Psoas muscle (tissue), 8 donors: Measurements from ENCODE around the gene C1QTNF3. TPM values are rescaled to one million over a fixed set of nuclear protein-coding genes. Genes with fewer than 3 reads are reported as not detected.
"Not testable (repeated sequence)": the region's sequence is repeated elsewhere in the genome, so short reads cannot be mapped to it uniquely, and the experiment has no call there.

Source experiments
- ATAC-seq, 4 donors: fragments of 200-7000 bp; cut with Tn5 transposase; one replicate each; pipeline ENCODE4 v1.9.1; 2020; ENCODE audit warnings: moderate library complexity in 3 of 4, mild to moderate bottlenecking in 2 of 4
- DNase-seq, 2 donors: peaks; one replicate each; pipeline ENCODE4 v3.0.0-alpha.2; 2020
- H3K27ac ChIP-seq: fragments of 200-600 bp; one replicate; pipeline ENCODE4 v1.8.0; 2022
- H3K27me3 ChIP-seq, 3 donors: fragments of 200-600 bp in 1 of 3; one replicate each; pipeline versions ENCODE4 v1.6.1 to v1.8.0; 2013 to 2022; ENCODE audit warnings: low read length in 2 of 3, mild to moderate bottlenecking in 2 of 3, moderate library complexity in 1 of 3; ENCODE audit not compliant: insufficient read depth in 3 of 3
- H3K36me3 ChIP-seq, 2 donors: fragments of 200-600 bp in 1 of 2; one replicate each; pipeline versions ENCODE4 v1.6.1 to v1.8.0; 2013 to 2022; ENCODE audit warnings: low read depth in 1 of 2, mild to moderate bottlenecking in 1 of 2, moderate library complexity in 1 of 2; ENCODE audit not compliant: insufficient read depth in 1 of 2
- H3K4me1 ChIP-seq: fragments of 200-600 bp; one replicate; pipeline ENCODE4 v1.8.0; 2022
- H3K4me3 ChIP-seq: fragments of 200-600 bp; one replicate; pipeline ENCODE4 v1.8.0; 2022; ENCODE audit warnings: mild to moderate bottlenecking
- H3K9me3 ChIP-seq: fragments of 200-600 bp; one replicate; pipeline ENCODE4 v1.8.0; 2022
- WGBS, 3 donors: extraction: QIAGEN DNeasy Blood & Tissue Kit; methylation state at CpG; one replicate each; pipeline versions ENCODE4 v1.1.6 to v1.1.7; 2013; 5-methylcytosine and 5-hydroxymethylcytosine counted together
- intact Hi-C, 2 donors: fragments of 100-400 bp; cut with DNase I; formaldehyde crosslinking; loops; one replicate each; pipeline versions ENCODE4 v1.11.0 to v1.14.2; 2022
- long read RNA-seq, 2 donors: library from polyadenylated mRNA; unstranded; transcript quantifications; one replicate each; pipeline ENCODE4 v2.0.0, GENCODE V29; 2021
- polyA plus RNA-seq, 3 donors: library from polyadenylated mRNA; stranded (reverse); fragments of 200-250 nt; gene quantifications; one replicate each; pipeline ENCODE4 v1.2.3, GENCODE V29; 2013
- total RNA-seq, 4 donors: library from RNA; stranded (reverse); fragmentation: NEBNext Ultra II Directional in 2 of 4; extraction: Animal tissue kit (Norgen Biotek cat#: 25700) in 2 of 4; gene quantifications; one replicate each; pipeline versions ENCODE4 v1.2.1 to v1.2.4, GENCODE V29; 2021 to 2023
- TF ChIP-seq, protein P1 (sequence below): fragments of 200-600 bp; IDR thresholded peaks from one replicate; pipeline ENCODE4 v1.8.0; 2022; ENCODE audit warnings: antibody characterized with exemption
- donor health status: healthy with polysubstance abuse.
- donor health status: DM: no; HTN: no; CAD: no; lungs with moderate emphysema.
- donor health status: Bipolar disorder and iron deficiency.
- donor health status: healthy.
- donor health status: DM: yes; HTN: yes; CAD: no.
- donor health status: DM: no; HTN: no; CAD: no.
- donor health status: DM: no; HTN: no; CAD: no.
- donor health status: DM: yes; HTN: yes; CAD: no.

C1QTNF3 gene
- total RNA-seq (1 to 10 TPM in 2 of 4 donors, under 1 TPM in 1, not detected in 1; 0.62 to 5.9 (median 1.6) TPM), polyA plus RNA-seq (under 1 TPM; 0.31 to 0.49 (median 0.38) TPM)
- long read RNA-seq, donor 1 = 0 reads
- long read RNA-seq, donor 2, partial matches to known transcripts = 0 of 1 reads
- long read RNA-seq, donor 2, other reads (novel, unspliced or antisense) = 0 of 1 reads

- TF ChIP-seq, protein P1, sequence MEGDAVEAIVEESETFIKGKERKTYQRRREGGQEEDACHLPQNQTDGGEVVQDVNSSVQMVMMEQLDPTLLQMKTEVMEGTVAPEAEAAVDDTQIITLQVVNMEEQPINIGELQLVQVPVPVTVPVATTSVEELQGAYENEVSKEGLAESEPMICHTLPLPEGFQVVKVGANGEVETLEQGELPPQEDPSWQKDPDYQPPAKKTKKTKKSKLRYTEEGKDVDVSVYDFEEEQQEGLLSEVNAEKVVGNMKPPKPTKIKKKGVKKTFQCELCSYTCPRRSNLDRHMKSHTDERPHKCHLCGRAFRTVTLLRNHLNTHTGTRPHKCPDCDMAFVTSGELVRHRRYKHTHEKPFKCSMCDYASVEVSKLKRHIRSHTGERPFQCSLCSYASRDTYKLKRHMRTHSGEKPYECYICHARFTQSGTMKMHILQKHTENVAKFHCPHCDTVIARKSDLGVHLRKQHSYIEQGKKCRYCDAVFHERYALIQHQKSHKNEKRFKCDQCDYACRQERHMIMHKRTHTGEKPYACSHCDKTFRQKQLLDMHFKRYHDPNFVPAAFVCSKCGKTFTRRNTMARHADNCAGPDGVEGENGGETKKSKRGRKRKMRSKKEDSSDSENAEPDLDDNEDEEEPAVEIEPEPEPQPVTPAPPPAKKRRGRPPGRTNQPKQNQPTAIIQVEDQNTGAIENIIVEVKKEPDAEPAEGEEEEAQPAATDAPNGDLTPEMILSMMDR = no peak
- WGBS, 3 donors = 20 to 36% (median 27%) methylated on average over 10 of the region's 10 CpGs
- H3K27me3 ChIP-seq = no peaks in the 10 kb centered on the region
- DNase-seq = no peak
- H3K4me3 ChIP-seq = peak within 1 kb of the TSS; percentile 40
- H3K4me1 ChIP-seq = peaks cover 33% of the 10 kb centered on the region
- no peaks in the 10 kb centered on the region for H3K36me3 ChIP-seq
- H3K27ac ChIP-seq = no peak within 1 kb of the TSS
- ATAC-seq = peak in 2 of 4 donors; percentile 32 to 47
- H3K9me3 ChIP-seq = no peaks in the 10 kb centered on the region
- intact Hi-C loops = no loop called here
Observed at GRCh38 chr5:34043099-34043876, at the start of gene C1QTNF3. TSS of gene C1QTNF3 (minus strand) at chr5:34043213. CDS start at chr5:34043125, 88 bp downstream.

GRCh38 chr5:34091039-34091438 lies 48.0 kb upstream of the C1QTNF3 start:
- H3K36me3 ChIP-seq, H3K27me3 ChIP-seq, H3K9me3 ChIP-seq, H3K27ac ChIP-seq, H3K4me3 ChIP-seq, H3K4me1 ChIP-seq, ATAC-seq, DNase-seq, intact Hi-C loops: not testable (repeated sequence)
- WGBS, 3 donors = 94 to 95% (median 95%) methylated on average over 7 of the region's 7 CpGs

- intact Hi-C loops, H3K4me1 ChIP-seq, H3K9me3 ChIP-seq, H3K36me3 ChIP-seq, DNase-seq, H3K4me3 ChIP-seq, H3K27ac ChIP-seq, ATAC-seq, H3K27me3 ChIP-seq: not testable (repeated sequence)
- WGBS, 3 donors = 88 to 96% (median 90%) methylated on average over 2 of the region's 3 CpGs
Observed at GRCh38 chr5:34089802-34090201, 46.8 kb upstream of the C1QTNF3 start.

GRCh38 chr5:34087728-34088127 lies 44.7 kb upstream of the C1QTNF3 start:
- H3K9me3 ChIP-seq, intact Hi-C loops, H3K4me3 ChIP-seq, DNase-seq, H3K27ac ChIP-seq, ATAC-seq, H3K36me3 ChIP-seq, H3K27me3 ChIP-seq, H3K4me1 ChIP-seq: not testable (repeated sequence)
- 55 to 84% (median 83%) methylated on average over 2 of the region's 3 CpGs for WGBS, 3 donors

DNA sequence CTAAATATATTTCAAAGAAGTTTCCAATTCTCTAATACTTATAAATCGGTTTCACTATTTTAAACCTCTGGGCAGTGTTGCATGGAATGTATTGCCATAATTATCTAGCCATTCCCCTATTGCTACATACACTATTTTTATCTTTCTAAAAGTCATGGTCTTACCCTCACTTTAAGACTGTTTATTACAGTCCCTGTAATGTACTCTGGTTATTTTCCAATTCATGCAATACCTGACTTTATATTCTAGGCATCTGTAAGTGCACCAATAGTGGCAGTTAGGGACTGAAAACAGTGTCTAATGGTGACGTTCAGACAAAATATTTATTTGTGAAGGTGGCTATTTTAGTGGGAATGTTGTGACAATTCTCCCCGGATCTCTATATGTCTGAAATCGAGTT lies 40.9 kb upstream of the C1QTNF3 start:
- H3K27me3 ChIP-seq, H3K27ac ChIP-seq, intact Hi-C loops, H3K4me1 ChIP-seq, DNase-seq, H3K9me3 ChIP-seq, H3K4me3 ChIP-seq, H3K36me3 ChIP-seq: not testable (repeated sequence)
- 56 to 59% (median 57%) methylated on average over 4 of the region's 4 CpGs for WGBS, 3 donors
- ATAC-seq = peak in 1 of 4 donors; percentile 51

- 98% methylated on average over 2 of the region's 2 CpGs for WGBS, 3 donors
- H3K27ac ChIP-seq, H3K9me3 ChIP-seq, intact Hi-C loops, H3K36me3 ChIP-seq, H3K4me3 ChIP-seq, H3K27me3 ChIP-seq, ATAC-seq, H3K4me1 ChIP-seq, DNase-seq: not testable (repeated sequence)
Observed at GRCh38 chr5:34079505-34079904, 36.5 kb upstream of the C1QTNF3 start.

DNA sequence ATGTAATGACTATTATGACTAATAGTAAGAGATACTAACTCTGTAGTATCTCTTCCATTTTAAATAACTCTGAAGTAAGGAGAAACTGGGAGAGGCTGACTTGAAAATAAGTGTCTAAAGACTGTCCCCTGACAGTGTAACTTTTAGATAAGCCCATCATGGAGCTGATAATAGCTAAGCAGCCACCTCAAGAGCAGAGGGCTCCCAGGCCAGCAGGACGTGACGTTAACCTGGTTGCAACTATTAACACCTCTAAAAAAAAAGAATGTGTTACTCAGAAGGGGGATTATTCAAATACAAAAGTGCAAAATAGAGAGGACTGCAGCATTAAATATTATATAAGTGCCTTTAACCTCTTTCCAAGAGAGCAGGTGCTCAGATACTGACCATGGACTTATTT lies 34.6 kb upstream of the C1QTNF3 start:
- intact Hi-C loops, H3K9me3 ChIP-seq, H3K36me3 ChIP-seq, H3K27ac ChIP-seq, H3K4me3 ChIP-seq, ATAC-seq, H3K4me1 ChIP-seq, H3K27me3 ChIP-seq, DNase-seq: not testable (repeated sequence)
- WGBS, 3 donors = 44 to 62% (median 50%) methylated on average over 2 of the region's 2 CpGs

DNA sequence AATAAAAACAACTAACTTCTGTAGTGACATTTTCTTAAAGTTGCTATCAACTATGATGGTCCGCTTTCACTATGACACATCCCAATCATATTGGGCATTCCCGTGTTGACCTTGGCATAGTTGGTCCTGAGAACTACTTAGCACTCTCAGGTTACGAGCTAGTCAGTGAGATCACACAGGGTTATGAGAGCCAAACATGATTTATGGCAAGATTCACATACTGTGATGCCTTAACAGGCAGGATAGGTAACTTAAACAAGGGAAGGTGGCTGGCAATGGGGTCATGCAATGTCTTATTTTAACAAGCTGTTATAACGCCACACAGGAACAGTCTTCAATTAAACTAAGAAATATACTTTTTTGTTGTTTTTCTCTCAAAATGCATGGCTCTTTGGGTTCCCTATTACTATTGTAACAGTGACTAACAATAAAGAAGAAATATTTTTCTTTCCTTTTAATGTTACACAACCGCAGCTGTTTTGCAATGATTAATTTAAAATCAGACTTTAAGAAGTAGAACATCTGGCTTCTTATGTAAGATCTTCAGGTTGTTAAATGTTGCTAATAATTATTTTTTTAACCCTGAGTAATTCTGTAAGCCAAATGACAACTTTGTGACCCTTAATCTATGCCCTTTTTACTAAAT lies 33.8 kb upstream of the C1QTNF3 start:
- ATAC-seq = peak; percentile 60 to 76 (median 70)
- H3K36me3 ChIP-seq, H3K27ac ChIP-seq, H3K4me3 ChIP-seq, H3K4me1 ChIP-seq, H3K9me3 ChIP-seq, DNase-seq, H3K27me3 ChIP-seq, intact Hi-C loops: not testable (repeated sequence)
- 29 to 57% (median 44%) methylated on average over 2 of the region's 5 CpGs for WGBS, 3 donors

DNA sequence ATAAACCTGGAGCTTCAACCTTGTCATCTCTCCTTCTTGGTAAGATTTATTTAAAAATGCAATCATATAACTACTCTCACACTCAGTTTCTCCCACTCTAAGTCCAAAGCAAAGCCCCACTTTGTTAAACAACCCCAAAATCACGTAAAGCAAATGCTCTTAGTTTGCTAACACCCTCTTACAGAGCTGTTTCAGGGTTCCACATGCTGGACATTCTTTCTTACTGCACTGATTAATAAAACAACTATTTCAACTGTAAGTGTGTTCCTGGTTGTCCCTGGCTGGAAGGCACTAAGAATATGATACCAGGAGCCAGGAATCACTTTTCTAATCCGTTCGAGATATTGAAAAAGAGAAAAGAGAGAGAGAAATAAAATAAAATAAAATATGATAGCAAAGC lies 31.5 kb upstream of the C1QTNF3 start:
- intact Hi-C loops, H3K4me3 ChIP-seq, H3K27me3 ChIP-seq, H3K9me3 ChIP-seq, H3K4me1 ChIP-seq, H3K27ac ChIP-seq, ATAC-seq, H3K36me3 ChIP-seq, DNase-seq: not testable (repeated sequence)
- 40 to 73% (median 42%) methylated on average over 3 of the region's 3 CpGs for WGBS, 3 donors

DNA sequence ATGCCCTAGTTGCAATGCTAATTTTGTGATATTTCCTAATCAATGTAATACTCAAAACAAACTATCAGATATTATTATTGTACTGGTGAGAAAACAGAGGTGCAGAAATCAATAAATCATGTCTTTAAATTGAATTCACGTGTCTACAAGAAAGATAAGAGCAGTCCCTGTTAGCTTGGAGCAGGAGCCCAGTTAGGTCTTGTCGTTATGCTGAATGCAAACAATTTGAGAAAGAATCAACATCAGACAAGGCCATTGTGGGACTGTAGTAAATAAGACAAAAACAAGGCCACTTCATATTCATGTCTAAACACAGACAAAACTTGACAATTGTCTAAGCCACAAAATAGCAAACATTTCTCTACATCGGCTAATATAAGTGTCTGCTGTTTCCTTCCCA lies 31.1 kb upstream of the C1QTNF3 start:
- H3K9me3 ChIP-seq, H3K27ac ChIP-seq, ATAC-seq, H3K36me3 ChIP-seq, H3K4me1 ChIP-seq, intact Hi-C loops, DNase-seq, H3K4me3 ChIP-seq, H3K27me3 ChIP-seq: not testable (repeated sequence)
- WGBS, 3 donors = 86 to 88% (median 87%) methylated on average over 2 of the region's 3 CpGs
